Ramos (cell line): ENCODE measurements around the gene SYT7.

ENCODE experiments used
- in situ Hi-C: fragments of 300-500 bp; cut with MboI; formaldehyde crosslinking; loops from one replicate; pipeline ENCODE4 v1.14.3; 2022; ENCODE audit warnings: low sequenced_read_pairs; ENCODE audit not compliant: unreplicated experiment

The SYT7 gene

GRCh38 chr11:61586792-61587430 lies 6.0 kb upstream of the SYT7 start:
- in situ Hi-C loops: no loop called here

GRCh38 chr11:61585115-61585514 lies 4.2 kb upstream of the SYT7 start:
- in situ Hi-C loops: no loop called here

- in situ Hi-C loops: no loop called here
Measured at GRCh38 chr11:61581931-61582330, 1.1 kb upstream of the SYT7 start.

- in situ Hi-C loops: no loop called here
Measured at GRCh38 chr11:61580271-61580888, 496 bp downstream of the SYT7 start.

- in situ Hi-C loops: no loop called here
Measured at GRCh38 chr11:61579676-61580270, 1.1 kb downstream of the SYT7 start.

GRCh38 chr11:61578819-61579675 lies 1.8 kb downstream of the SYT7 start:
- in situ Hi-C loops: no loop called here

- in situ Hi-C loops: no loop called here
Measured at GRCh38 chr11:61577383-61578118, 3.3 kb downstream of the SYT7 start.

- in situ Hi-C loops: no loop called here
Measured at GRCh38 chr11:61575886-61576861, 4.7 kb downstream of the SYT7 start.

GRCh38 chr11:61574611-61575010 lies 6.3 kb downstream of the SYT7 start:
- in situ Hi-C loops: no loop called here

- in situ Hi-C loops: no loop called here
Measured at GRCh38 chr11:61572913-61573312, 8.0 kb downstream of the SYT7 start.

GRCh38 chr11:61571869-61572268 lies 9.0 kb downstream of the SYT7 start:
- in situ Hi-C loops: no loop called here

GRCh38 chr11:61571337-61571736 lies 9.5 kb downstream of the SYT7 start:
- in situ Hi-C loops: no loop called here

GRCh38 chr11:61569701-61570100 lies 11.2 kb downstream of the SYT7 start:
- in situ Hi-C loops: no loop called here

GRCh38 chr11:61569018-61569417 lies 11.9 kb downstream of the SYT7 start:
- in situ Hi-C loops: no loop called here

GRCh38 chr11:61567286-61568061 lies 13.4 kb downstream of the SYT7 start:
- in situ Hi-C loops: no loop called here

- in situ Hi-C loops: no loop called here
Measured at GRCh38 chr11:61564936-61565696, 15.8 kb downstream of the SYT7 start.

GRCh38 chr11:61560751-61561150 lies 20.1 kb downstream of the SYT7 start:
- in situ Hi-C loops: no loop called here

GRCh38 chr11:61556621-61557020 lies 24.3 kb downstream of the SYT7 start:
- in situ Hi-C loops: no loop called here
